GM18951 (cell line): ENCODE results near the gene DPCD.

Experiments
- POLR2A ChIP-seq: IDR thresholded peaks from 4 replicates; pipeline ENCODE4 v1.6.1; 2011; ENCODE audit warnings: mild to moderate bottlenecking; ENCODE audit not compliant: insufficient read length, insufficient read depth; ENCODE audit errors: extremely low read depth
- in situ Hi-C: fragments of 300-500 bp; cut with MboI; formaldehyde crosslinking; loops from one replicate; pipeline ENCODE4 v1.12.0; 2022; ENCODE audit warnings: low sequenced_read_pairs, mixed read lengths, inconsistent platforms; ENCODE audit not compliant: unreplicated experiment

Gene DPCD

GRCh38 chr10:101655570-101655969 is 67.4 kb downstream of the DPCD start:
- TF ChIP-seq POLR2A: no peak
- in situ Hi-C loops: no loop called here

GRCh38 chr10:101656890-101657289 is 68.8 kb downstream of the DPCD start:
- no peak for TF ChIP-seq POLR2A
- in situ Hi-C loops: no loop called here

GRCh38 chr10:101658975-101659374 is 70.9 kb downstream of the DPCD start:
- TF ChIP-seq POLR2A: no peak
- in situ Hi-C loops: no loop called here
